ENCODE measurements around the gene CAP1. TPM values are rescaled to one million over a fixed set of nuclear protein-coding genes. Genes with fewer than 3 reads are reported as not detected.

Gene CAP1
- total and polyA plus RNA-seq, 9 of the 15 experiments (the other 6 are each of a cell fraction or from before 2014, with no cell fraction given), result 230 to 658 (median 281) TPM

GRCh38 chr1:40058453-40059337, 18.2 kb downstream of the CAP1 start (continued):
- TF ChIP-seq E4F1 (CRISPR knock-in tag; IDR thresholded peaks at IDR 0.05; ENCODE audit: borderline replicate concordance) (no peak), PML (IDR thresholded peaks at IDR 0.05; ENCODE audit: low read length) (no peak; the same call in 1 of the 2 replicates), ZC3H11A (IDR thresholded peaks at IDR 0.05; ENCODE audit: low read depth, low read length) (no peak), NRF1 (conservative IDR thresholded peaks at IDR 0.05 in 1 of 2, IDR thresholded peaks at IDR 0.05 in 1 of 2) (no peak; a peak in 1 of 4 replicates), ILK (tag; IDR thresholded peaks at IDR 0.05; ENCODE audit: borderline replicate concordance, low read depth) (no peak), RCOR1 (IDR thresholded peaks at IDR 0.05; ENCODE audit: borderline replicate concordance in 1 of 2, low read depth in 2 of 2, low read length in 2 of 2) (peak in 1 of 2 experiments; percentile 47; a peak in 2 of 4 replicates), ZNF584 (CRISPR knock-in tag; IDR thresholded peaks at IDR 0.05; ENCODE audit: low read depth) (no peak), NFE2 (IDR thresholded peaks at IDR 0.05; ENCODE audit: low read depth) (peak; percentile 53), NFXL1 (CRISPR knock-in tag; IDR thresholded peaks at IDR 0.05) (no peak), NCOA1 (IDR thresholded peaks at IDR 0.05; ENCODE audit: low read depth) (no peak), ZNF445 (CRISPR knock-in tag; IDR thresholded peaks at IDR 0.05; ENCODE audit: low read depth) (no peak), ZNF512 (tag; IDR thresholded peaks at IDR 0.05) (no peak)
- TF ChIP-seq, protein P1, sequence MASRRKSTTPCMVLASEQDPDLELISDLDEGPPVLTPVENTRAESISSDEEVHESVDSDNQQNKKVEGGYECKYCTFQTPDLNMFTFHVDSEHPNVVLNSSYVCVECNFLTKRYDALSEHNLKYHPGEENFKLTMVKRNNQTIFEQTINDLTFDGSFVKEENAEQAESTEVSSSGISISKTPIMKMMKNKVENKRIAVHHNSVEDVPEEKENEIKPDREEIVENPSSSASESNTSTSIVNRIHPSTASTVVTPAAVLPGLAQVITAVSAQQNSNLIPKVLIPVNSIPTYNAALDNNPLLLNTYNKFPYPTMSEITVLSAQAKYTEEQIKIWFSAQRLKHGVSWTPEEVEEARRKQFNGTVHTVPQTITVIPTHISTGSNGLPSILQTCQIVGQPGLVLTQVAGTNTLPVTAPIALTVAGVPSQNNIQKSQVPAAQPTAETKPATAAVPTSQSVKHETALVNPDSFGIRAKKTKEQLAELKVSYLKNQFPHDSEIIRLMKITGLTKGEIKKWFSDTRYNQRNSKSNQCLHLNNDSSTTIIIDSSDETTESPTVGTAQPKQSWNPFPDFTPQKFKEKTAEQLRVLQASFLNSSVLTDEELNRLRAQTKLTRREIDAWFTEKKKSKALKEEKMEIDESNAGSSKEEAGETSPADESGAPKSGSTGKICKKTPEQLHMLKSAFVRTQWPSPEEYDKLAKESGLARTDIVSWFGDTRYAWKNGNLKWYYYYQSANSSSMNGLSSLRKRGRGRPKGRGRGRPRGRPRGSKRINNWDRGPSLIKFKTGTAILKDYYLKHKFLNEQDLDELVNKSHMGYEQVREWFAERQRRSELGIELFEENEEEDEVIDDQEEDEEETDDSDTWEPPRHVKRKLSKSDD (conservative IDR thresholded peaks at IDR 0.05; ENCODE audit: low read length), result no peak
- TF ChIP-seq, protein P2, sequence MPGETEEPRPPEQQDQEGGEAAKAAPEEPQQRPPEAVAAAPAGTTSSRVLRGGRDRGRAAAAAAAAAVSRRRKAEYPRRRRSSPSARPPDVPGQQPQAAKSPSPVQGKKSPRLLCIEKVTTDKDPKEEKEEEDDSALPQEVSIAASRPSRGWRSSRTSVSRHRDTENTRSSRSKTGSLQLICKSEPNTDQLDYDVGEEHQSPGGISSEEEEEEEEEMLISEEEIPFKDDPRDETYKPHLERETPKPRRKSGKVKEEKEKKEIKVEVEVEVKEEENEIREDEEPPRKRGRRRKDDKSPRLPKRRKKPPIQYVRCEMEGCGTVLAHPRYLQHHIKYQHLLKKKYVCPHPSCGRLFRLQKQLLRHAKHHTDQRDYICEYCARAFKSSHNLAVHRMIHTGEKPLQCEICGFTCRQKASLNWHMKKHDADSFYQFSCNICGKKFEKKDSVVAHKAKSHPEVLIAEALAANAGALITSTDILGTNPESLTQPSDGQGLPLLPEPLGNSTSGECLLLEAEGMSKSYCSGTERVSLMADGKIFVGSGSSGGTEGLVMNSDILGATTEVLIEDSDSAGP (CRISPR knock-in tag; IDR thresholded peaks at IDR 0.05), result no peak
- TF ChIP-seq, protein P3, sequence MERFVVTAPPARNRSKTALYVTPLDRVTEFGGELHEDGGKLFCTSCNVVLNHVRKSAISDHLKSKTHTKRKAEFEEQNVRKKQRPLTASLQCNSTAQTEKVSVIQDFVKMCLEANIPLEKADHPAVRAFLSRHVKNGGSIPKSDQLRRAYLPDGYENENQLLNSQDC (CRISPR knock-in tag; IDR thresholded peaks at IDR 0.05), result no peak
- TF ChIP-seq, protein P4, sequence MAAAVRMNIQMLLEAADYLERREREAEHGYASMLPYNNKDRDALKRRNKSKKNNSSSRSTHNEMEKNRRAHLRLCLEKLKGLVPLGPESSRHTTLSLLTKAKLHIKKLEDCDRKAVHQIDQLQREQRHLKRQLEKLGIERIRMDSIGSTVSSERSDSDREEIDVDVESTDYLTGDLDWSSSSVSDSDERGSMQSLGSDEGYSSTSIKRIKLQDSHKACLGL (CRISPR knock-in tag; IDR thresholded peaks at IDR 0.05; ENCODE audit: borderline replicate concordance, poor library complexity, severe bottlenecking), result no peak
